Spleen (tissue), 7 donors: ENCODE data around the gene FMNL1.

Experiments
- CTCF ChIP-seq, 11 experiments: fragments of 200-600 bp in 7 of 11; fragments of 450-650 bp in 4 of 11; sonication (generic) in 4 of 11; IDR thresholded peaks in 8 of 11; conservative IDR thresholded peaks in 3 of 11; 1 replicate in 7 of 11; 2 replicates in 4 of 11; pipeline versions ENCODE4 v1.4.0 to v1.8.0; 2016 to 2021; ENCODE audit warnings: antibody characterized with exemption in 11 of 11, inconsistent platforms in 4 of 11, mild to moderate bottlenecking in 1 of 11
- POLR2AphosphoS5 ChIP-seq, 3 donors: sonication (generic); formaldehyde crosslinking; IDR thresholded peaks; one replicate each; pipeline ENCODE4 v1.5.1; 2017; ENCODE audit warnings: antibody characterized with exemption in 3 of 3
- donor health status: DM: no; HTN: no; CAD: no; lungs with moderate emphysema.
- donor health status: DM: no; HTN: no; CAD: no.
- donor health status: DM: no; HTN: no; CAD: no.

DNA sequence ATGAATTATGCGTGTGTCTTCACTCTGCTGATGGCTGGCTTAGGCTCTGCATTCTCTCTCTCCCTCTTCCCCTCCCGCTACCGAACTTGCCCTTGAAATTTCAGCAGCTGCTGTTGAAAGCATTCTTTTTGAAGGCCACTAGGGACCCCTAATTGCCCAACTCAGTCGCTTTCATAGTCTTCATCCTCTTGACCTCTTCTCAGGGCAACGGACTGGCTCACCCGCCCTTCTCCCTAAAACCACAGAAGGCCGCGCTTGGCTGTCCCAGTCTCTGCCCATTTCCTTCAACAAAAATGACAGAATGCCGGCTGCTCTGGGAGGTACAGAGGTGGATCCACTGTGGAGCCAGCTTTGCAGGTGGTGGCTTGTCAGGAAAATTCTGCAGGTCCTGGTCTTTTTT lies 21.0 kb upstream of the FMNL1 start:
- TF ChIP-seq CTCF (IDR thresholded peaks at IDR 0.05 in 8 of 11, conservative IDR thresholded peaks at IDR 0.05 in 3 of 11): no peak
- no peak for TF ChIP-seq POLR2AphosphoS5 (IDR thresholded peaks at IDR 0.05)
